Common myeloid progenitor, CD34-positive (primary cell): ENCODE results near the gene DGKB.

Experiments used
- CTCF ChIA-PET: fragments of 350-600 bp; sonication (Branson Sonifier 250); formaldehyde crosslinking; loops from one replicate; lab custom pipeline; 2021; ENCODE audit warnings: antibody characterized with exemption; lab: Charles Lee
- POLR2A ChIA-PET: fragments of 350-600 bp; sonication (Branson Sonifier 250); formaldehyde crosslinking; loops from one replicate; lab custom pipeline; 2021; ENCODE audit warnings: antibody characterized with exemption; lab: Charles Lee
- DNase-seq, 3 donors: peaks; one replicate each; pipeline versions ENCODE4 v3.0.0 to v3.0.0-alpha.2; 2013
- H3K27ac ChIP-seq, 2 experiments: 1 replicate in 1 of 2; 2 replicates in 1 of 2; pipeline ENCODE4 v1.7.0; 2013; ENCODE audit warnings: inconsistent platforms in 2 of 2, low read length in 2 of 2, mild to moderate bottlenecking in 2 of 2, low read depth in 1 of 2, moderate library complexity in 1 of 2; ENCODE audit not compliant: severe bottlenecking in 2 of 2, insufficient read depth in 1 of 2, poor library complexity in 1 of 2
- H3K27me3 ChIP-seq, 5 experiments: replicated peaks in 2 of 5; 1 replicate in 3 of 5; 2 replicates in 2 of 5; pipeline versions ENCODE4 v1.6.1 to v1.7.0; 2013; ENCODE audit warnings: low read length in 4 of 5, mild to moderate bottlenecking in 2 of 5, moderate library complexity in 2 of 5, inconsistent platforms in 1 of 5; ENCODE audit not compliant: insufficient read depth in 5 of 5, control insufficient read depth in 4 of 5
- H3K36me3 ChIP-seq, 4 experiments: 1 replicate in 2 of 4; 2 replicates in 2 of 4; pipeline versions ENCODE4 v1.6.1 to v1.7.0; 2013; ENCODE audit warnings: low read length in 3 of 4, control low read depth in 1 of 4, mild to moderate bottlenecking in 1 of 4; ENCODE audit not compliant: control insufficient read depth in 4 of 4, insufficient read depth in 4 of 4
- H3K4me1 ChIP-seq, 4 experiments: 1 replicate in 3 of 4; 2 replicates in 1 of 4; pipeline versions ENCODE4 v1.6.1 to v1.7.1; 2013; ENCODE audit warnings: low read length in 3 of 4, mild to moderate bottlenecking in 3 of 4, control low read depth in 1 of 4, inconsistent platforms in 1 of 4, moderate library complexity in 1 of 4; ENCODE audit not compliant: control insufficient read depth in 4 of 4, insufficient read depth in 4 of 4; ENCODE audit errors: control extremely low read depth in 1 of 4
- H3K4me3 ChIP-seq, 7 experiments: 1 replicate in 4 of 7; 2 replicates in 3 of 7; pipeline versions ENCODE4 v1.5.1 to v1.7.0; 2013; ENCODE audit warnings: mild to moderate bottlenecking in 7 of 7, low read length in 6 of 7, moderate library complexity in 6 of 7, inconsistent platforms in 2 of 7, low read depth in 2 of 7, control low read depth in 1 of 7; ENCODE audit not compliant: insufficient read depth in 4 of 7, control insufficient read depth in 1 of 7; ENCODE audit errors: extremely low read depth in 1 of 7
- H3K9me3 ChIP-seq, 5 experiments: 1 replicate in 4 of 5; 2 replicates in 1 of 5; pipeline versions ENCODE4 v1.6.1 to v1.7.1; 2013; ENCODE audit warnings: low read length in 4 of 5, mild to moderate bottlenecking in 2 of 5, inconsistent platforms in 1 of 5, low read depth in 1 of 5, moderate library complexity in 1 of 5; ENCODE audit not compliant: control insufficient read depth in 4 of 5, insufficient read depth in 2 of 5; ENCODE audit errors: control extremely low read depth in 1 of 5
- WGBS: methylation state at CpG from one replicate; pipeline ENCODE4 v1.1.5; 2013; ENCODE audit not compliant: insufficient coverage; 5-methylcytosine and 5-hydroxymethylcytosine counted together

The DGKB gene

GRCh38 chr7:14303536-14303935 lies 599.0 kb downstream of the DGKB start:
- ChIA-PET POLR2A (no interaction called here), CTCF (no interaction called here)
- H3K27ac ChIP-seq: no peak overlapping the region
- no peak overlapping the region for H3K4me3 ChIP-seq
- no peaks in the 10 kb centered on the region for H3K36me3 ChIP-seq
- peaks cover 0 to 2% (median 0%) of the 10 kb centered on the region in 5 experiments for H3K27me3 ChIP-seq
- 100% methylated on average over 1 of the region's 2 CpGs for WGBS
- no peak for DNase-seq
- H3K4me1 ChIP-seq: no peaks in the 10 kb centered on the region
- no peaks in the 10 kb centered on the region for H3K9me3 ChIP-seq

DNA sequence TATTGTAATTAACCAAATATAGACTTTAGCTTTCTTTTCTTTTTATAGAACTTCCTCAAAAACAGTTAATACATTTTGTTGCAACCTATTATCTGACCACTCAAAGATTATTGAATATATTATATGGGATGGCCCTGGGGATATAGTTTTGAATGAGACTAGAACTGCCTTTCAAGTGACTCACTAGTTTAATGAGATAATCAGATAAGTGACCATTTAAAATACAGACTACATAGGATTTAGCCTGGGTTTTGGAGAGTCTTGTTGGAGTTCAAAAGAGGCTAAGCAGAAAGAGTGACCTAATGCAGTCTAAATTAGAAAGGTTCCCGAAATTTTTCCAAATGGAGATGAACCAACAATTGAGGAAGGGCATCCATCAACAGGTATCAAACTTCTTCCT lies 607.9 kb downstream of the DGKB start:
- Histone ChIP-seq H3K4me1 (no peaks in the 10 kb centered on the region), H3K4me3 (no peak overlapping the region), H3K36me3 (no peaks in the 10 kb centered on the region), H3K27ac (no peak overlapping the region), H3K9me3 (no peaks in the 10 kb centered on the region), H3K27me3 (no peaks in the 10 kb centered on the region)
- WGBS: 100% methylated on average over 1 of the region's 1 CpG
- POLR2A ChIA-PET: no interaction called here
- CTCF ChIA-PET: no interaction called here
- DNase-seq: no peak

GRCh38 chr7:14293434-14293833 lies 609.1 kb downstream of the DGKB start:
- 92% methylated on average over 2 of the region's 2 CpGs for WGBS
- H3K36me3 ChIP-seq: no peaks in the 10 kb centered on the region
- ChIA-PET POLR2A (no interaction called here), CTCF (no interaction called here)
- no peaks in the 10 kb centered on the region for H3K4me1 ChIP-seq
- no peak for DNase-seq
- H3K4me3 ChIP-seq: no peak overlapping the region
- no peaks in the 10 kb centered on the region for H3K27me3 ChIP-seq
- no peak overlapping the region for H3K27ac ChIP-seq
- H3K9me3 ChIP-seq: no peaks in the 10 kb centered on the region

GRCh38 chr7:14292737-14293136 lies 609.8 kb downstream of the DGKB start:
- Histone ChIP-seq H3K27ac (no peak overlapping the region), H3K4me1 (no peaks in the 10 kb centered on the region), H3K9me3 (no peaks in the 10 kb centered on the region), H3K27me3 (no peaks in the 10 kb centered on the region), H3K4me3 (no peak overlapping the region), H3K36me3 (no peaks in the 10 kb centered on the region)
- DNase-seq: no peak
- POLR2A ChIA-PET: no interaction called here
- CTCF ChIA-PET: no interaction called here

DNA sequence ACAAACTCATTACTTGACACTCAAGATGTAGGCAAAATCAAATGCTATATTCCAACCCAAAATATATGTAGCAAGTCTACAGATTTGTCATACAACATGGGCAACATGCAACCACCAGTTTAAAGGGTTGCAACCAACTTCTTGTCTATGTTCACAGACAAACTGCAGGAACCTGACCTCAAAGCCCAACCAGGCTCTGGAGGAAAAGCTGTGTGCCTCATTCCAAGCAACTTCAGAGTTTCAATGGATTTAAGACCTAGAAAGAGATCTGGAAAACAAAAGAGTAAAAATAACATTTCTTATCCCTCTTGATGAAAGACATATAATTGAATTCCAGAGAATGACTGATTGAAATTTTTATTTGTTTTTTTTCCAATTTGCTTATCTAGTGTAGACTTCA lies 612.6 kb downstream of the DGKB start:
- CTCF ChIA-PET: interaction anchor here (1.1 kb wide), 1 partner anchor 16 kb away, joined by 3 read pairs; no protein-coding TSS in a partner anchor
- Histone ChIP-seq H3K27me3 (no peaks in the 10 kb centered on the region), H3K27ac (no peak overlapping the region), H3K4me3 (no peak overlapping the region), H3K36me3 (no peaks in the 10 kb centered on the region), H3K9me3 (no peaks in the 10 kb centered on the region), H3K4me1 (no peaks in the 10 kb centered on the region)
- POLR2A ChIA-PET: no interaction called here
- DNase-seq: no peak

DNA sequence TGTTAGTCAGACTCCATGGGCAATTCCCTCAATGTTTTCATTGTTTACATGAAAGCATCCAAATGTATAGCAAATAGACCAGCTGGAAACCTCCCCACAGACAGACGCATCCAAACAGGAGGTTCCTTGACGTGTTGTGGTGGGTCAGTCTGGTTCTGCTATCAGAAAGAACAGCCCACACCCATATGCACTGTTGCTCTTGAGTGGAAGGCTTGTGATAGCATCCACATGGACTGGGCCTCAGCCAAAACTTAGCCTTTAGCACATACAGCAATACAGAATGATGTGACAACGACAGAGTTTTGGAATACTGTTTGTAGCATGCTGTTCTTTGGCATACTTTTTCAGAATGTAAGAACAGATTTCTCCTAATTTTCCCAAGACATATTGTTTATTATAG lies 613.9 kb downstream of the DGKB start:
- POLR2A ChIA-PET: no interaction called here
- no peak overlapping the region for H3K27ac ChIP-seq
- WGBS: no CpG with 5 or more reads among the region's 3 CpGs
- H3K36me3 ChIP-seq: no peaks in the 10 kb centered on the region
- no peaks in the 10 kb centered on the region for H3K27me3 ChIP-seq
- no peaks in the 10 kb centered on the region for H3K4me1 ChIP-seq
- DNase-seq: no peak
- H3K9me3 ChIP-seq: no peaks in the 10 kb centered on the region
- CTCF ChIA-PET: no interaction called here
- H3K4me3 ChIP-seq: no peak overlapping the region

DNA sequence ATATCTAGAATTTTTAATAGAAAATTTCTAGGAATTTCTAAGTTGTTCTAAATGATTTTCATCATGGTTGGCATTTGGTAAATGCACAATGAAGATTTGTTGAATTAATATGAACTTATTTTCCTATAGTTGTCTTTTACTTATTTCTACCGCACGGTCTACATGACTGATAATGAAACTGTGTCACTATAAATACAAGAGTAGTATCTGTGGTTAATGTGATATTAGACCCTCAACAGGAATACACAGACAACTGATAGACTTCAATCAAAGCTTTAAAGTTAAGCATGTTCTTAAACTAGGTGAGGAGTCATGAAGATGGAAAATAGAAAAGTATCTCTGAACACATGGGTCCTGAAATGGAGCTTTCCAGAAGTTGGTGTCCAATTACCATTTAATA lies 615.2 kb downstream of the DGKB start:
- H3K36me3 ChIP-seq: no peaks in the 10 kb centered on the region
- no peak overlapping the region for H3K4me3 ChIP-seq
- ChIA-PET CTCF (no interaction called here), POLR2A (no interaction called here)
- H3K9me3 ChIP-seq: no peaks in the 10 kb centered on the region
- DNase-seq: no peak
- no peak overlapping the region for H3K27ac ChIP-seq
- WGBS: no CpG with 5 or more reads among the region's 2 CpGs
- no peaks in the 10 kb centered on the region for H3K4me1 ChIP-seq
- H3K27me3 ChIP-seq: no peaks in the 10 kb centered on the region
